Neural progenitor cell (in vitro differentiated cells): ENCODE measurements around the gene TCF23.

ENCODE experiments used
- CTCF ChIP-seq: fragments of 200-600 bp; sonication (generic); IDR thresholded peaks from 2 replicates; pipeline ENCODE4 v1.5.1; 2017; ENCODE audit warnings: antibody characterized with exemption, mild to moderate bottlenecking
- EZH2 ChIP-seq: fragments of 200-600 bp; sonication (generic); IDR thresholded peaks from 2 replicates; pipeline ENCODE4 v1.6.1; 2017; ENCODE audit warnings: antibody characterized with exemption, mild to moderate bottlenecking, moderate library complexity

GRCh38 chr2:27159271-27159670 lies 10.5 kb downstream of the TCF23 start:
- TF ChIP-seq CTCF = no peak
- TF ChIP-seq EZH2 = no peak
